Neuronal stem cell (in vitro differentiated cells): Measurements from ENCODE around the gene CREB3L1.

Experiments used
- DNase-seq: peaks from one replicate; pipeline ENCODE4 v3.0.0-alpha.2; 2013; ENCODE audit warnings: low spot score
- H2AFZ ChIP-seq: one replicate; pipeline ENCODE4 v1.6.1; 2013; ENCODE audit warnings: mild to moderate bottlenecking, low read length, inconsistent platforms
- H2AK5ac ChIP-seq: 2 replicates; pipeline ENCODE4 v1.6.1; 2013; ENCODE audit warnings: low read depth, mild to moderate bottlenecking, inconsistent platforms, low read length, moderate library complexity, mixed read lengths
- H2BK120ac ChIP-seq: 2 replicates; pipeline ENCODE4 v1.6.1; 2013; ENCODE audit warnings: low read depth, mild to moderate bottlenecking, inconsistent platforms, low read length, moderate library complexity, mixed read lengths
- H2BK12ac ChIP-seq: one replicate; pipeline ENCODE4 v1.6.1; 2013; ENCODE audit warnings: low read length, inconsistent platforms
- H2BK15ac ChIP-seq: 2 replicates; pipeline ENCODE4 v1.6.1; 2013; ENCODE audit warnings: mild to moderate bottlenecking, low read length, inconsistent platforms, mixed read lengths
- H2BK5ac ChIP-seq: one replicate; pipeline ENCODE4 v1.6.1; 2013; ENCODE audit warnings: inconsistent platforms, mild to moderate bottlenecking, low read length, moderate library complexity
- H3K14ac ChIP-seq: one replicate; pipeline ENCODE4 v1.6.1; 2013; ENCODE audit warnings: low read length, inconsistent platforms
- H3K18ac ChIP-seq: 2 replicates; pipeline ENCODE4 v1.6.1; 2013; ENCODE audit warnings: low read length, inconsistent platforms
- H3K23ac ChIP-seq: 2 replicates; pipeline ENCODE4 v1.6.1; 2013; ENCODE audit warnings: low read depth, mild to moderate bottlenecking, mixed read lengths, low read length, inconsistent platforms; ENCODE audit not compliant: poor library complexity
- H3K27ac ChIP-seq: replicated peaks from 3 replicates; pipeline ENCODE4 v1.5.1; 2013; ENCODE audit warnings: low read length, inconsistent platforms
- H3K27me3 ChIP-seq, 3 experiments: 2 replicates each; pipeline ENCODE4 v1.6.1; 2013; ENCODE audit warnings: low read length in 3 of 3, mild to moderate bottlenecking in 2 of 3, inconsistent platforms in 1 of 3, low read depth in 1 of 3, mixed read lengths in 1 of 3, moderate library complexity in 1 of 3; ENCODE audit not compliant: control insufficient read depth in 3 of 3, insufficient read depth in 3 of 3
- H3K36me3 ChIP-seq, 2 donors: replicated peaks in 1 of 2; 2 replicates each; pipeline ENCODE4 v1.6.1; 2013; ENCODE audit warnings: low read length in 2 of 2; ENCODE audit not compliant: control insufficient read depth in 2 of 2, insufficient read depth in 2 of 2
- H3K4ac ChIP-seq: 2 replicates; pipeline ENCODE4 v1.6.1; 2013; ENCODE audit warnings: inconsistent platforms, mild to moderate bottlenecking, low read length, moderate library complexity
- H3K4me1 ChIP-seq, 2 donors: 1 replicate in 1 of 2; 2 replicates in 1 of 2; pipeline ENCODE4 v1.6.1; 2013; ENCODE audit warnings: low read length in 2 of 2, low read depth in 1 of 2; ENCODE audit not compliant: control insufficient read depth in 2 of 2, insufficient read depth in 1 of 2
- H3K4me2 ChIP-seq: one replicate; pipeline ENCODE4 v1.6.1; 2013; ENCODE audit warnings: mild to moderate bottlenecking, low read length, inconsistent platforms; ENCODE audit not compliant: insufficient read depth, poor library complexity, severe bottlenecking
- H3K4me3 ChIP-seq, 2 donors: 2 replicates each; pipeline ENCODE4 v1.5.1; 2013; ENCODE audit warnings: low read length in 2 of 2, mild to moderate bottlenecking in 2 of 2, inconsistent platforms in 1 of 2, moderate library complexity in 1 of 2
- H3K79me1 ChIP-seq: one replicate; pipeline ENCODE4 v1.6.1; 2013; ENCODE audit warnings: low read depth, mild to moderate bottlenecking, inconsistent platforms, low read length, moderate library complexity
- H3K9ac ChIP-seq: one replicate; pipeline ENCODE4 v1.6.1; 2013; ENCODE audit warnings: mild to moderate bottlenecking, low read depth, low read length, inconsistent platforms; ENCODE audit not compliant: poor library complexity
- H3K9me3 ChIP-seq, 2 donors: replicated peaks in 1 of 2; 2 replicates each; pipeline versions ENCODE3 to v1.6.1; 2013; ENCODE audit warnings: low read length in 2 of 2, mild to moderate bottlenecking in 2 of 2, inconsistent platforms in 1 of 2, low read depth in 1 of 2, mixed read lengths in 1 of 2, moderate library complexity in 1 of 2; ENCODE audit not compliant: control insufficient read depth in 2 of 2, insufficient read depth in 1 of 2
- H4K8ac ChIP-seq: one replicate; pipeline ENCODE4 v1.6.1; 2013; ENCODE audit warnings: low read depth, mild to moderate bottlenecking, inconsistent platforms, low read length, moderate library complexity
- H4K91ac ChIP-seq: one replicate; pipeline ENCODE4 v1.6.1; 2013; ENCODE audit warnings: low read length, low read depth, mild to moderate bottlenecking, inconsistent platforms; ENCODE audit not compliant: poor library complexity
- WGBS, 2 donors: extraction: QIAGEN DNeasy Blood & Tissue Kit; methylation state at CpG; one replicate each; pipeline ENCODE4 v1.1.7; 2013; ENCODE audit warnings: missing lambda C conversion rate in 2 of 2, mixed read lengths in 1 of 2; ENCODE audit not compliant: insufficient read length in 2 of 2, insufficient replicate concordance in 1 of 2; ENCODE audit errors: extremely low coverage in 2 of 2; 5-methylcytosine and 5-hydroxymethylcytosine counted together

CREB3L1 gene

DNA sequence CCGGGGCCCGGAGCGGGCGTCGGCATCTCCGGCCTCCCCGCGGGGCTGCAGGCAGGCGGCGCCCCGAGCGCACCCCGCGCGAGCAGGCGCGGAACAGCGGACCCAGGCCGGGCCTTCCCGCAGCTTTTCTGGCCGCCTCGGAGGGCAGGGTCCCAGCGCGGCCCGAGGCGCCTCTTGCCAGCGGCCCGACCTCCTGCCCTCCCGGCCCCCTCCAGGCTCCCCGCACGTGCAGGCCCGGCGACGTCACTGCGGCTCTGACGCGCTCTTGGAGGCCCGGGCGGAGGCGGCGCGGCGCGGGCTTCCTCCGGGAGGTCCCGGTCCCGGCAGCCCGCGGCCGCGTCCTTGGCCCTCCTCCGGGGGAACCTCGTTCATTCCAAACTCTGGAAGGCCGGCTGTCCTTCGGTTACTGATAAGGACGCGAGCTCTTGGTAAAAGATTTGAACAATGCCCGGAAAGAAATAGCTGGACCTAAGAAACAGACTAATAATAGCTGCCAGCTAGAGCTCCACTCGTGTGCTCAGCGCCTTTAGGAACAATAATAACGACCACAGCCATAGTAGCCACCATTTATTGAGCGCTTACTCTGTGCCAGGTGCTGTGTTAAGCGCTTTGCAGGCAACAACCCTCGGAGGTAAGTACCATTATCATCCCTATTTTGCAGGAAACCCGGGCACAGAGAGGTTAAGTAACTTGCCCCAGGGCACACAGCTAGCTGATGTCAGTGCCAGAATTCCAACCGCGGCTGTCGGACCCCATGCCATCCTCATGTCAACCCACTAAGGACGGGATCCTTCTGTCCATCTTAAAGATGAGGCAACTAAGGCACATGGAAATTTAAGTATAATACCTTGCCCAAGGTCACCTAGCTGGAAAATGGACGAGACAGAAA lies 39.1 kb upstream of the CREB3L1 start:
- no CpG with 5 or more reads among the region's 70 CpGs for WGBS, 2 donors

DNA sequence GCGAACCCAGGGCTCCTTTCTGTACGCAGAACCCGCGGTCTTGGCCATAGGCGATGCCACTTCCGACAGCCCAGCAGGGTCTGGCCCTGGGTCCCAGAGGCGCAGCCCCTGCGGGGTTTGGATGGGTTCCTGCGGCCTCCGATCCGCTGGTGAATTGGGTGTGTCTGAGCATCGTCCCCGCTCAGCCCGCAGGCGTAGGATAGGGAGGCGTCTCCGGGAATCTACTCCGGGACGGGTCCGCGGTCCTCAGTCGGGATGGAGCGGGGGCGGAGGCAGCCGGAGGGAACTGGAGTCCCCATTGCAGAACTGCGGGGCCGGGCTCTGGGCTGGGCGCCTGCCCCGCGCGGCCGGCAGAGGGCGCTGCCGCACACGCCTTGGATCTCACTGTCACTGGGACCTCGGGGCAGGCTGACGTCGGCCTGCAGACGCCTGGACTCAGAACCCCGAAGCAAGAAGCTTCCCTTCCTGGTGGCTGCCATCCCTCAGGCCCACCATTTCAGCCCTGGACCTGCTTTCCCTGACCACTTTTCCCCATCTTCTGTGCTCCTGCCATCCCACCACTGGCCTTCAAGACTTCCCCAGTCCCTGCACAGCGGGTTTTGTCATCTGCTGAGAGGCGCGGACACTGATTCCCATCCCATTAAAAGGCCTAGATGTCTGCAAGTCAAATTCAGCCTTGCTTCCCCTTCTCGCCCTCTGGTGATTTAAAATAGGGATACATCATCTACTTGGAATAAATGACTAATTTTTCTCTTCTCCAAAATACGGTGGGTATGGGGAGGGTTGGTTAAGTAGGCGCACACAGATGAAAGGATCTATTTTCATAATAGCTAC lies 38.3 kb upstream of the CREB3L1 start:
- Histone ChIP-seq H3K36me3 (no peaks in the 10 kb centered on the region), H2BK15ac (no peak overlapping the region), H2AFZ (peak overlapping the region; percentile 93), H2BK120ac (no peak overlapping the region), H4K91ac (no peak overlapping the region), H3K27me3 (peaks cover 0 to 48% (median 11%) of the 10 kb centered on the region in 3 experiments), H3K4me2 (peak overlapping the region; percentile 76), H2BK12ac (no peak overlapping the region), H3K14ac (no peak overlapping the region), H3K23ac (no peak overlapping the region), H3K79me1 (no peaks in the 10 kb centered on the region), H3K18ac (peak overlapping the region; percentile 90), H3K4me1 (peaks cover 8 to 25% of the 10 kb centered on the region in 2 donors), H4K8ac (no peak overlapping the region), H3K4me3 (peak overlapping the region; percentile 34 to 76), H3K9me3 (peaks cover 0 to 14% of the 10 kb centered on the region in 2 donors), H2BK5ac (no peak overlapping the region), H2AK5ac (no peak overlapping the region), H3K9ac (no peak overlapping the region), H3K4ac (no peak overlapping the region), H3K27ac (no peak overlapping the region)
- DNase-seq = peak; percentile 89
- no CpG with 5 or more reads among the region's 46 CpGs for WGBS, 2 donors

More for the DNA sequence above, 39.1 kb upstream of the CREB3L1 start:
- Histone ChIP-seq H3K27me3 (peaks cover 0 to 57% (median 11%) of the 10 kb centered on the region in 3 experiments), H3K4me2 (peak overlapping the region; percentile 85), H2AK5ac (no peak overlapping the region), H2AFZ (peak overlapping the region; percentile 93), H3K23ac (peak overlapping the region; percentile 17), H3K4ac (no peak overlapping the region), H3K4me3 (peak overlapping the region; percentile 27 to 76), H2BK120ac (no peak overlapping the region), H3K27ac (no peak overlapping the region), H3K36me3 (no peaks in the 10 kb centered on the region), H2BK15ac (peak overlapping the region; percentile 79), H3K9ac (peak overlapping the region; percentile 53), H3K79me1 (no peaks in the 10 kb centered on the region), H4K91ac (no peak overlapping the region), H3K18ac (peak overlapping the region; percentile 90), H3K14ac (no peak overlapping the region), H4K8ac (no peak overlapping the region), H3K9me3 (peaks cover 0 to 16% of the 10 kb centered on the region in 2 donors), H2BK5ac (peak overlapping the region; percentile 62), H2BK12ac (no peak overlapping the region), H3K4me1 (peaks cover 8 to 27% of the 10 kb centered on the region in 2 donors)
- DNase-seq = peak; percentile 62

DNA sequence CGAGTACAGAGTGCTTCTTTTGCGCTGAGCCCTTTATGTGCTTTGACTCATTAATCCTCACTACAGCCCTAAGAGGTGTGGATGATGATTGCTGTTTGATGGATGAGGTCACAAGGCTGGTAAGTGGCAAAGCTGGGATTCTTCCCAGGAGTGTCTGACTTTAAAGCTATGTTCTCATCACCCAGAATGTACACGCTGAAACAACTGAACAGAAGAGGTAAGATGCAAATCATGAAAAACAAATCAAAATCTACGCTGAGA lies 37.7 kb upstream of the CREB3L1 start:
- Histone ChIP-seq H2AK5ac (no peak overlapping the region), H4K8ac (no peak overlapping the region), H3K14ac (no peak overlapping the region), H3K27me3 (peaks cover 0 to 43% (median 11%) of the 10 kb centered on the region in 3 experiments), H2BK120ac (no peak overlapping the region), H4K91ac (no peak overlapping the region), H3K79me1 (no peaks in the 10 kb centered on the region), H3K4me3 (no peak overlapping the region), H3K27ac (no peak overlapping the region), H3K9ac (no peak overlapping the region), H2AFZ (peak overlapping the region; percentile 93), H3K36me3 (no peaks in the 10 kb centered on the region), H3K9me3 (peaks cover 0 to 14% of the 10 kb centered on the region in 2 donors), H2BK12ac (no peak overlapping the region), H3K4me1 (peaks cover 8 to 23% of the 10 kb centered on the region in 2 donors), H2BK5ac (no peak overlapping the region), H3K23ac (no peak overlapping the region), H3K4me2 (no peak overlapping the region), H2BK15ac (no peak overlapping the region), H3K18ac (no peak overlapping the region), H3K4ac (no peak overlapping the region)
- no peak for DNase-seq
- no CpG with 5 or more reads among the region's 4 CpGs for WGBS, 2 donors

DNA sequence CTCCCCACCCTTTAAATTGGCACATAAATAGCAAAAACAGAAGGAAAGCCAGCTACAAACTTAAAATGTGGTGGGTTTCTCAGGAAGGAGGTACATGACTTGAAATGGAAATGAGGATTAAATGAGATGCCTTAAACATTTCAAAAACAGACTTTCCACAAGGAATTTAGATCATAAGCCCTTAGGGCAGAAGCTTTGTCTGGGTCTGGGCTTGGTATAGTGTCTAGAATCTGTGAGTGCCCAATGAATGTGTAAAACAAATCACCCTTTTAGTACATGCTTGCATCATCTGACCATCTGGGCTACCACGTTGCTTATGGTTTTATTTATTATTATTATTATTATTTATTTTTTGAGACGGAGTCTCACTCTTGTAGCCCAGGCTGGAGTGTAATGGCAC lies 37.1 kb upstream of the CREB3L1 start:
- Histone ChIP-seq H2BK5ac (no peak overlapping the region), H4K8ac (no peak overlapping the region), H3K4ac (no peak overlapping the region), H3K9ac (no peak overlapping the region), H2AK5ac (no peak overlapping the region), H3K36me3 (no peaks in the 10 kb centered on the region), H3K9me3 (peaks cover 0 to 9% of the 10 kb centered on the region in 2 donors), H3K23ac (no peak overlapping the region), H3K18ac (no peak overlapping the region), H3K4me1 (peaks cover 8 to 23% of the 10 kb centered on the region in 2 donors), H3K27me3 (peaks cover 0 to 36% (median 11%) of the 10 kb centered on the region in 3 experiments), H3K14ac (no peak overlapping the region), H2BK120ac (no peak overlapping the region), H4K91ac (no peak overlapping the region), H2BK15ac (no peak overlapping the region), H3K79me1 (no peaks in the 10 kb centered on the region), H2BK12ac (no peak overlapping the region), H3K4me2 (no peak overlapping the region), H3K27ac (no peak overlapping the region), H2AFZ (no peak overlapping the region), H3K4me3 (no peak overlapping the region)
- no CpG with 5 or more reads among the region's 2 CpGs for WGBS, 2 donors
- no peak for DNase-seq
